GM18870 (cell line): Measurements from ENCODE around the gene FAM78B.

Source experiments
- ATAC-seq: cut with Tn5 transposase; IDR thresholded peaks from one replicate; pipeline ENCODE4 v1.9.1; 2021; ENCODE audit warnings: moderate library complexity; ENCODE audit not compliant: unreplicated experiment

Gene FAM78B, protein sequence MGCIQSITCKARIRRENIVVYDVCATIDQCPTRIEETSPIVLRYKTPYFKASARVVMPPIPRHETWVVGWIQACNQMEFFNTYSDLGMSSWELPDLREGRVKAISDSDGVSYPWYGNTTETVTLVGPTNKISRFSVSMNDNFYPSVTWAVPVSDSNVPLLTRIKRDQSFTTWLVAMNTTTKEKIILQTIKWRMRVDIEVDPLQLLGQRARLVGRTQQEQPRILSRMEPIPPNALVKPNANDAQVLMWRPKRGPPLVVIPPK

DNA sequence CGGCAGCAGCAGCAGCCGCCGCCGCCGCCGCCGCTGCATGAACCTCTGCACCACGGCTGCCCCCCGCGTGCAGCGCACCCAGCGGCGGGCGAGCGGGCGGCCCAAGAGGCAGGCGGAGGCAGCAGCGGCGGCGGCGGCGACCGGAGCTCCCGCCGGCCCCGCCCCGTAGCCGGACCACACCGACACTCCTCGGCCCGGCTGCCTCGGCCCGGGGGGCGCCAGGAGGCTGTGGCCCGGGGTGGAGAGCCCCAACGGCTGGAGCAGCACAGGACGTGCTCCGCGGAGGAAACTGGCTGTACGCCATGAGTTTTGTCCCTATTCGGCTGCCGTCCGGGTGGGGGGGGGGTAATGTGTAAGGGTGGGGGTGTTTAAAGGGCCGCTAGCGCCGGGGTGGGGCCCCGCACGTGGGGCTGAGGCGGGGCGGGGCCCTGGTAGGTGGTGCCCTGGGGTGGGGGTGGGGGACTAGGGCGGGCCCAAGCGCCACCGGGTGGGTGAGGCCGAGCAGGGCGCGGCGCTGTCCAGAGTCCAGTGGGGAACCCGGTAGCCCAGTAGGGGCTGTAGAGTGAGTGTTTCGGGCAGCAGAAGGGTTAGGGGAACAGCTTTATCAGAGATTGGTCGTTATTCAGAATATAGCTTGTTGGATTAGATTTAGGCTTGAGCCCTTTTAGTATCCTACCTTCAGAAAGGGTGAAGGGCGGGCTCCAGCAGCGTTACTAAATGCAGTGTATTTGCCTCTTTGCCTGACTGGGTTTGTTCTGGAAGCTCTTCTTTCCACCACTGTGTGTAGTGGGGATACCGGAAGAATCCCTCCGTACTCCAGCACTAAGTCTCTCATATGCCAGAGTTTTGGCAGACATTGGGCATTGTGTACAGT, at the start of gene FAM78B:
Gene FAM78B, minus strand, starts transcription at position 304 of the 874 bp plus-strand sequence. CDS start 753 bp downstream, outside the sequence.
- no peak for ATAC-seq

DNA sequence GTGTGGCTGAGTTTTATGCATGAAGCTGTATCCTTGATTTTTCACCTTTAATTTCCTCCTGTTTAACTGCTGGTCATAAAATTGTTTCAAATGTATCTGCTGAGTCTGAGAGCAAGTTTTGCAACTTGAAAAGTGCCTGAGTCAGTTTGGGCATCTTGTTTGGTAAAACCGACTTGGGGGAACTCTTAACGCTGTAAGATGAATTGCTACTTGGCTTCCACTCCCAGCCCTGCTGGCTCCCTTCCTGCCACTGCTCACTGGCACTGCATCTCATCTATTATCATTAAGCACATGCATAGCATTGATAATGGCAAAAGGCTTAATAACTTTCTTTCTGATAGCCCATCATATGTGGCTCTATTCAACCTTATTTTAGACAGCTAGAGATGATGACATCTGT, 35.7 kb upstream of the FAM78B start:
- no peak for ATAC-seq

GRCh38 chr1:166200743-166201142, 33.9 kb upstream of the FAM78B start:
- ATAC-seq, result no peak

DNA sequence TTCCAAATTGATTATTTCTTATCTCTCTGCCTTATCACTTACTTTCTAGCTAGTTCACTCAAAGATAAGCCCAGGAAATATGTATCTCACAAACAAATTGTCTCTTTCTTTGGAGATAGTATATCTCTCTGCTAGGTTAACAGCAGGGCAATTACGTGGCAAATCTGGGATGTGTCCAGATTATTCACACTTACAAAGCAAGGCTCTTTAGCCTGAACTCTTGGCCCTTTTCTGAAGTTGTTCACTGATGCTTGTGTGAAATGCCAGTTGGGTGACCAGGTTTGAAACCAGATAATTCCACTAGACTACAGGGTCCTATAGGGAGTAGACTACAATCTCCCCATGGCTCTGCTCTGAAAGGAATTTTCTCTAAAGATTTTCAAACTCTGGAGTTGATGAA, 30.8 kb upstream of the FAM78B start:
- ATAC-seq, result no peak

- ATAC-seq, result no peak
These were observed 30.3 kb upstream of the FAM78B start for GRCh38 chr1:166197141-166197540.

DNA sequence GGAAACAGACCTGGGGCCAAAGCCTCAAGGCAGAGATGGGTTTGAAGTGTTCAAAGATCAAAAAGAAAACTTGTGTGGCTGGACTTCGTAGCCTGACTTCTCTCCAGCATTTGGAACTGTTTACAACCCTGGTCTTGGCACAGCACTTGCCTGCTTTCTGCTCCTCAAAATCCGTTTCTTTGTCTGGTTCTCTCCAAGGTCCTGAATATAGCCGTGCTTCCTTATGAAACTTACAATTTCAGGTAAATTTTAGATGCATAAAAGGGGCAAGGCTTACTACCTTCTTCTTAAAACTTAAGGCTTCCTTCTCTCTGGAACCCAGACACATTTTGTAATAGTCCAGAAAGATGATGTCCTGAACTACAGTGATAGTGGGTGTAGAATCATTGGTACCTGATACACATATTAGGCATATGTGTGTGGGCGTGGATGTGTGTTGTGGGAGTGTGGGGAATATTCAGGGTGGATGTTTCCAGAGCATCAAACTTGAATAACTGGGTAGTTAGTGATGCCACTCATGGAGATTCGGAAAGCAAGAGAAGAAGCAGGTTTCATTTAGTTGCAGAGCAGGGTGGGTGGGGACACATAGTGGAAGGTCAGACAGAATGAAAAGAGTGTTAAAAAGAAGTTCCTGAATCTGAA, 26.4 kb upstream of the FAM78B start:
- ATAC-seq, result no peak

DNA sequence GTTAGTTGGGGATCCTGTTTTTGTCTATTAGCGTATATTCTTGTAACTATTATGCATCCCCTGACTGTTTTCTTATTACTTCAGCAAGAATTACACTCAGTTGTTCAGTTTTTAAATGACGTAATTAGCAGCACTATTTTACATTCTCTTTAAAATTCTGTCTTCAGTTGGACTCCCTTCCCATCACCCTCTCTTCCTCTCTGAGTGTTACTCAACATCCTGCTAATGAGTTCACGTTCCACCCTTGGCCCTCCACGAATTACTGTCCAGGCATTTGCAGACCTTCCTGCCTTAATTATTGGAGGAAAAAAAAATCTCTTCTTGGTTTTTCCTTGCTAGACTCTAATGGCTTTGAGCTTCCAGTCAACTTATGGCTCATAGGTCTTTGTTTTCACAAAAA, 23.6 kb upstream of the FAM78B start:
- ATAC-seq, result no peak

- ATAC-seq, result no peak
These were observed 22.3 kb upstream of the FAM78B start for GRCh38 chr1:166189126-166189525.

DNA sequence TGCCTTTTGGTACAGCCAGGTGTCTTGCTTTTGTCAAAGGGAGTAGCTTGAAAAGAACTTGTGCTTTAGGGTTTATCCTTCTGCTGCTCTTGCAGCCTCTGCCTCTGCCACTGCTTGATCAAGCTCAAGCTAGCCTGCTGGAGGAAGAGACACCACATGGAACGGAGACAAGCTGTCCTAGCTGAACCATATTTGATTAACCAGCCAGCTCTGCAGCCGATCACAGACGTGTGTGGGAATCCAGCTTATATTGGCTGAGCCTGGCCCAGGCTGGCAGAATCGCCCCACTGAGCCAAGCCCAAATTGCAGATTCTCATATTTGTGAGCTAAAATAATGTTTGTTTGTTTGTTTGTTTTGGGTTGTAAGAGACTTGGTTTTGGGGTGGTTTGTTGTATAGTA, 18.7 kb upstream of the FAM78B start:
- ATAC-seq, result no peak

DNA sequence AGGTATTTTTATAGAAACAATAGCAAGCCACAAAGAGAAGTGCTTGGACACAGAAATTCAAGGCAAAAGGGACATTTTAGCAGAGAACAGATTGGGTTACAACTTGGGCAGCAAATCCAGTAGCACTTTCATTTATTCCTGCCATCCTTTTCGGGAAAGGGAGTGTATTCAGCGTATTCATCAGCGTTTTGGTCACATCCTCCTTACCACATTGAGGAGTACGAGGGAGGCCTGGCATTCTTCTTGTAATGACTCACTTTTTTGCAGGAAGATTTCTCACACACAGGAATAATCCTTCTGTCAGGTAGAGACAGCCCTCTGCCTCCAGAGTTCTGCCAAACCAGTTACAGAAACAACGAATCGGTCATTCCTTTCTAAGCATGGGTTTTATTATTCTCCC, 18.1 kb upstream of the FAM78B start:
- ATAC-seq, result no peak

- no peak for ATAC-seq
These were observed 17.2 kb upstream of the FAM78B start for GRCh38 chr1:166184012-166184411.

DNA sequence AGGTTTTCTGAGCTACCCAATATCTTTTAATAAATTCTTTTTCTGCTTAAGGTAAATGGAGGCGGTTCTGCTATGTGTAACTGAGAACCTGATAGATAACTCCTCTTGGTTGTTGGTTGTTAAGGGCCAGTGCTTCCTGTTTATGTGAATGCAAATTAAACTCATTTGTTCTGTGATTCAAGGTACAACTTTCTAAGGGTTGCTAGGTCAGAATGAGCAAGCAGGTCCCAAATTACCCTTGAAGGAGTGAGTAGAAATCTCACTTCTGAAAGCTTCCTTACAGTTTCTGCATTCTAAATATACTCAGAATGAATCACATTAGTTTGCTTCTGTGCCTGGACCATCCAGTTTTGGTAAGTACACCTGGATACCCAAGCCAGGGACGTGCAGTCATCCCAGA, 15.5 kb upstream of the FAM78B start:
- peak; percentile 72 for ATAC-seq

DNA sequence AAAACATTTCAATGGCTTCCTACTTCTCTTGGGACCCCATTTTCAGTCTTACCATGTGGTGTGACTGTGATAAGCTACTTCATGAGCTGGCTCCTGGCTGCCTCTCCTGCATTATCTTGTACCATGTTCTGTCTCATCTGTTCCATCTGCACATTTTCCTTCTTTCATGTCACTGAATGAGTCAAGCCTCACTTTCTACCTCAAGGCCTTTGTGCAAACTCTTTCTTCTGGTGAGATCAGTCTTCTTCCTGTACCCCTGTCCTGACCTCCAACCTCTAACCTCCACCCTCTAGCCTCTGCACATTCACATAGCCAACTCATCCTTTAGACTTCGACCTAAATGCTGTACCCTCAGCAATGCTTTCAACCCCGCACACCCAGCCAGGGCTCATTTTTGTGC, 9.6 kb upstream of the FAM78B start:
- no peak for ATAC-seq

GRCh38 chr1:166175032-166175431, 8.2 kb upstream of the FAM78B start:
- no peak for ATAC-seq

DNA sequence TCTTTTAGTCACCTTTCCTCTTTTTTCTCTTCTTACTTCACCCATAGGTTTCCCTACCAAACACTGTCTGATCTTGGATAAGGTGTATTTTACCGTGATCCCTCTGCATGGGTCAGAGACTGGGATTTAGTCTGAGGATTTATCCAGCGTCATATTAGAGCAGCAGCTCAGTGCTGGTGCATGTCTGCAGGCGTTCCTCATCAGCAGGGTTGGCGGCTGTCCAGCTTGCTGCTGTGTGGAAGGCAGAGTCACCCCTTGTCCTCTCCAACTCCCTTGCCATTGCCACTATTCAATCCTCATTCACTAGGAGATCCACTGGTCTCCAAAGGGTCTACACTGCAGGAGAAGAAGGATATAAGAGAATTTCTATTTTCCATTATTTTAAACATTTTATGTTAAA, 7.3 kb upstream of the FAM78B start:
- ATAC-seq, result no peak

DNA sequence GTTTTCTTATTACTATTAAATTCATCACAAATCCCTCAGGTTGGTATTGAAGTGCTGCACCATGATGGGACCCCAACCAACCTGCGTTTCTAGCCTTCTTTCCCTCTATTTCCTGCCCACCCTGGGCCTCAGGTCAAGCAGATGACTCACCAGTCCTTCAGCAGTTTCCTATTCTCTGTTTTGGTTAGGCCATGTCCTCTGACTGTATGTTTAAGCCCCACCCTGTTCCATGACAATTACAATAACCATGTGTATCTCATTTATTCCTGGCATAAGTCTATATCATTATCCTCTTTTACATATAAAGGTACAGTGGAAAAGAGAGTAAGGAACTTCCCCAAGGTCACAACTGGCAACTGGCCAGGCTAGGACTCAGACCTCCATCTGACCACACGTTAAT, 5.3 kb upstream of the FAM78B start:
- ATAC-seq, result no peak

DNA sequence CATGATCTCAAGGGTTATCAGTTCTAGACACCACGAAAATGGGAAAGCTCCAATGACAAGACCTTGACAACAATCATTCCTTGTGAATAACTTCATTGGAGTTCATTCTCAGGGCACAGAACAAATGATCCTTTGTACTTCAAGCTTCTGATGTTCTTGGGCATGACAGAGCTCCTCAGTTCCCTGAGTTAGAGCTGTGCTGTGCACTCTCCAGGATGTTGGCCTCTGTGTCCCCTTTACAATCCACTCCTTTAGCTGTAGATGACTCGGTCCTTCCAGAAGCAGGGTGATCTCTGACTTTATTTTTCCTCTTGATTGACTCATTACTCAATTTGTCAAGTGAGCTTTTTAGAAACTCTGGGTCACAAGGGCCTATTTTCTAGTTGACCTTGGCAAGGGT, 3.9 kb upstream of the FAM78B start:
- ATAC-seq, result no peak

- peak; percentile 78 for ATAC-seq
These were observed 3.3 kb upstream of the FAM78B start for GRCh38 chr1:166170075-166170474.

DNA sequence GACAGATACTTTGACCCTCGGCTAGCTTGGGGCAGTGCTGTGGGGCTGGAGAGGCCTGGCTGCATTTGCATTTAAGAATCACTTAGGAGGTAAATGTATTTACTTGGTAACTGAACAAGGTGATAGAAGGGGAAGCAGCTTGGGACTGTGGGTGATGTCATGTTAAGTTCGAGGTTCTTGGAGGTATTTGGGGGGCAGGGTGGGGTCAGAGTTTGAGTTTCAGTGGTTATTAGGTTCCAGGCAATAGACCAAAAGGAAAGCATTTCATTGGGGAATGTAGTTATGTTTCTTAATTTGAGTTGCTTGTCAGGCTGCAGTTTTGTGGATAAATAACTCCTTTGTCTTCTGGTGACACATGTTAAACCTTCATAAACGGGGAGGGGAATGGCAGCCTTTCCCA, 2.4 kb upstream of the FAM78B start:
- ATAC-seq, result no peak

DNA sequence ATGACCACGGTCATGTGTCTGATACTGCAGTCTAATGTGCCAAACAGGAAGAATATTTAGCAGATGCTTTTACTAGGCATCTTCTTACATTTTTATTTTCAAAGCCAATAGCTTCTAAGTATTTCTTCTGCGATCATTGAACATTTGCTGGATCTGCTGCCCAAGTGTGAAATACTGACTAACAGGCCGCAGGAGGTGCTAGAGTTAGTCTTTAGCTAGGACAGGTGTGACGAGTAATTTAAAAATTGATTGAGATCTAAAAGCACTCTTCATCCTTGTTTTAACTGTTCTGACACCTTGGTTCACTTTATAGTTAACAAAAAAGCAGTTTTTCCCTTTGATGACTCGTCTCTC, 748 bp upstream of the FAM78B start:
- no peak for ATAC-seq

DNA sequence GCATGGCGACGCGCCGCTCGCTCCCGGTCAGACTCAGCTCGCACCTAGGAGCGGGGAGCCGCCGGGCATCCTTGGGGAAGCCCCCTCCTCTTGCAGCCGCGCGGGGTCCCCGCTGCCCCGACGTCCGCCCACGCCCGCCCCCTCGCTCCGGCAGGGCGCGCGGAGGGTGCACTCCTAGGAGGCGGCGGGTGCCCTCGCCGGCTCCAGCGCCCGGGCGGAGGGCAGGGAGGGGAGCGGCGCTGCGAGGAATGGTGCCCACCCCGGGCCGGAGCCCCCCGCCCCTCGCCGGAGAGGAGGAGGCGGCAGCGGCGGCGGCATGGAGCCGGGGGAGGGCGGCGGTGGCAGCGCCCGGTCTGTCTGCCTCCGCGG, 488 bp downstream of the FAM78B start:
- ATAC-seq, result no peak

GRCh38 chr1:166165661-166166328, 1.0 kb downstream of the FAM78B start:
- ATAC-seq, result no peak
